T-cell (primary cell): Measurements from ENCODE around the gene U2AF2. TPM values are rescaled to one million over a fixed set of nuclear protein-coding genes. Genes with fewer than 3 reads are reported as not detected.
A peak's percentile ranks its signal among the peaks of the same experiment; 100 is the strongest.

Experiments used
- ATAC-seq, 4 experiments: fragments of 200-7000 bp in 3 of 4; fragments of 150-1000 bp in 1 of 4; cut with Tn5 transposase; replicated peaks in 1 of 4; 1 replicate in 3 of 4; 2 replicates in 1 of 4; pipeline ENCODE4 v1.10.0; 2021; ENCODE audit warnings: moderate library complexity in 3 of 4, mild to moderate bottlenecking in 2 of 4, moderate number of reproducible peaks in 1 of 4
- CTCF ChIA-PET, 2 donors: fragments of 300-600 bp; sonication (Branson Sonifier 250); formaldehyde crosslinking; loops; one replicate each; lab custom pipeline; 2022; ENCODE audit warnings: antibody characterized with exemption in 2 of 2; lab: Charles Lee
- POLR2A ChIA-PET, 2 donors: fragments of 300-600 bp; sonication (Branson Sonifier 250); formaldehyde crosslinking; loops; one replicate each; lab custom pipeline; 2022; ENCODE audit warnings: antibody characterized with exemption in 2 of 2; lab: Charles Lee
- DNase-seq, 35 experiments: peaks; one replicate each; pipeline versions ENCODE4 v3.0.0 to v3.0.0-alpha.2; 2013 to 2023
- H3K27ac ChIP-seq: one replicate; pipeline ENCODE4 v1.5.1; 2013; ENCODE audit warnings: low read length
- H3K27me3 ChIP-seq, 2 experiments: replicated peaks in 1 of 2; 1 replicate in 1 of 2; 2 replicates in 1 of 2; pipeline versions ENCODE4 v1.6.1 to v1.7.0; 2013; ENCODE audit warnings: low read length in 1 of 2, mixed read lengths in 1 of 2; ENCODE audit not compliant: control insufficient read depth in 2 of 2, insufficient read depth in 2 of 2; ENCODE audit errors: extremely low read depth in 1 of 2
- H3K36me3 ChIP-seq, 2 donors: 1 replicate in 1 of 2; 2 replicates in 1 of 2; pipeline versions ENCODE4 v1.6.1 to v1.7.0; 2013; ENCODE audit warnings: low read length in 1 of 2; ENCODE audit not compliant: control insufficient read depth in 2 of 2, insufficient read depth in 1 of 2; ENCODE audit errors: extremely low read depth in 1 of 2
- H3K4me1 ChIP-seq, 2 experiments: 1 replicate in 1 of 2; 2 replicates in 1 of 2; pipeline versions ENCODE4 v1.6.1 to v1.7.0; 2013; ENCODE audit warnings: low read length in 2 of 2, mixed read lengths in 1 of 2; ENCODE audit not compliant: insufficient read depth in 2 of 2, control insufficient read depth in 1 of 2; ENCODE audit errors: extremely low read depth in 1 of 2
- H3K4me3 ChIP-seq, 2 donors: 1 replicate in 1 of 2; 2 replicates in 1 of 2; pipeline versions ENCODE4 v1.5.1 to v1.7.0; 2013; ENCODE audit warnings: mild to moderate bottlenecking in 2 of 2, low read length in 1 of 2, moderate library complexity in 1 of 2; ENCODE audit not compliant: control insufficient read depth in 1 of 2; ENCODE audit errors: extremely low read depth in 1 of 2
- H3K9me3 ChIP-seq: 2 replicates; pipeline ENCODE4 v1.7.0; 2013
- H3K27ac Mint-ChIP-seq, 2 donors: one replicate each; pipeline ENCODE4 v1.8.0; 2020 to 2021; ENCODE audit warnings: mild to moderate bottlenecking in 2 of 2, mixed read lengths in 2 of 2
- H3K27me3 Mint-ChIP-seq, 2 donors: one replicate each; pipeline ENCODE4 v1.8.0; 2021 to 2022; ENCODE audit warnings: mixed read lengths in 2 of 2
- H3K36me3 Mint-ChIP-seq: one replicate; pipeline ENCODE4 v1.8.0; 2021; ENCODE audit warnings: mixed read lengths
- H3K4me1 Mint-ChIP-seq, 3 donors: one replicate each; pipeline ENCODE4 v1.8.0; 2020 to 2022; ENCODE audit warnings: mixed read lengths in 3 of 3, mild to moderate bottlenecking in 1 of 3
- H3K4me3 Mint-ChIP-seq, 3 donors: one replicate each; pipeline ENCODE4 v1.8.0; 2020 to 2022; ENCODE audit warnings: mild to moderate bottlenecking in 3 of 3, mixed read lengths in 3 of 3, moderate library complexity in 3 of 3
- H3K9me3 Mint-ChIP-seq, 3 donors: one replicate each; pipeline ENCODE4 v1.8.0; 2020 to 2022; ENCODE audit warnings: mixed read lengths in 3 of 3
- WGBS: methylation state at CpG from one replicate; pipeline ENCODE4 v1.1.5; 2013; ENCODE audit warnings: missing lambda C conversion rate; ENCODE audit not compliant: insufficient coverage; 5-methylcytosine and 5-hydroxymethylcytosine counted together
- total RNA-seq, 35 experiments: library from RNA in 6 of 35; stranded (reverse) in 6 of 35; fragments of 120-200 nt in 1 of 35; gene quantifications; one replicate each; pipeline versions ENCODE4 v1.2.1 to v1.2.4 and lab custom pipeline; 2013 to 2026

Gene U2AF2
- total RNA-seq, 5 donors from 2014 or later (not counting 1 experiment from before 2014, with no cell fraction given), result 254 to 310 (median 303) TPM

DNA sequence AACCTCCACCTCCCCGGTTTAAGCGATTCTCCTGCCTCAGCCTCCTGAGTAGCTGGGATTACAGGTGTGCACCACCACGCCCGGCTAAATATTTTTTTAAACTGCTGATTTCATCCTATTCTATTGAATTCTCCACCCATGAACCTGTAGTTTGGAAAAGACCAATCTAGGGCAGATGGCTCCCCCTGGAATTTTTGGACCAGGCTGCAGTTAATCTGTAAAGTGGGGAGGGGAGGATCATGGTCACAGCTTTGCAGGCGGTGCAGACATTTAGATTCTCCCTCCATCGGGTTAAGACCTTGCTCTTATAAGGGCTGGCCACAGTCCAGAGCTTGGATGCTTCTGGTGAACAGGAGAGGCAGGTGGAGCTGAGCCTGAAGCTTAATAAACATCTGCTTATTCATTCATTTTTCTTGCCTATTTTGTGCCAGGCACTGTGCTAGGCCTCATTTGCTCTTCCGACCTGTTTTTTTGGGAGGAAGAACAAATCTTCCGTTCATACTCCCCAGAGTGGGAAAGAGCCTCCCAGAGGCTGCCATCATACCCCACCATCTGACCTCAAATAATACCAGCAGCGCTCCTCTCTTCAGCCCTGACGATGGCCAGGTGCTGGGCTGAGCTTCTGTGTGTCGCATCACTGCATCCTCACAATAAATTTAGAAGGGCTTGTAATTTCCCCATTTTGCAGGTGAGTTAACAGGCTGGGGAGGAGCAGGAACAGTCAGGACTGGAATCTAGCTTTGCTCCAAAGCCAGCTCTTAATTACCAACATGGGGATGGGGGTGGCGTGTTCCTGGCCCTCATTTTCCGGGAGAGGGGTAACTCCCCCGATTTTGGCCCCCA, 7.7 kb upstream of the U2AF2 start:
- ATAC-seq (no peak), DNase-seq (no peak)
- no peaks in the 10 kb centered on the region for H3K9me3 Mint-ChIP-seq
- ChIA-PET CTCF (interaction anchor here (0.7 to 1.5 kb wide), 4 partner anchors 8 to 61 kb away, joined by 3 to 4 read pairs (median 3); no protein-coding TSS in a partner anchor), POLR2A (interaction anchor here in 1 of 2 donors (1.8 kb wide), 1 partner anchor 11 kb away, joined by 4 read pairs; no protein-coding TSS in a partner anchor)
- peaks cover 0 to under 1% of the 10 kb centered on the region in 2 donors for H3K27me3 Mint-ChIP-seq
- peaks cover 10 to 11% of the 10 kb centered on the region in 2 donors for H3K36me3 ChIP-seq
- no peaks in the 10 kb centered on the region for H3K9me3 ChIP-seq
- H3K36me3 Mint-ChIP-seq, result peaks cover 4% of the 10 kb centered on the region
- H3K4me1 Mint-ChIP-seq, result peaks cover 48 to 55% (median 54%) of the 10 kb centered on the region in 3 donors
- peak overlapping the region; percentile 55 to 86 for H3K27ac Mint-ChIP-seq
- peaks cover 20 to 56% of the 10 kb centered on the region in 2 experiments for H3K4me1 ChIP-seq
- H3K4me3 Mint-ChIP-seq, result peak overlapping the region; percentile 75 to 82 (median 82)
- peak overlapping the region; percentile 63 to 75 for H3K4me3 ChIP-seq
- peak overlapping the region; percentile 3 for H3K27ac ChIP-seq
- peaks cover 0 to 11% of the 10 kb centered on the region in 2 experiments for H3K27me3 ChIP-seq
- 97% methylated on average over 5 of the region's 14 CpGs for WGBS

DNA sequence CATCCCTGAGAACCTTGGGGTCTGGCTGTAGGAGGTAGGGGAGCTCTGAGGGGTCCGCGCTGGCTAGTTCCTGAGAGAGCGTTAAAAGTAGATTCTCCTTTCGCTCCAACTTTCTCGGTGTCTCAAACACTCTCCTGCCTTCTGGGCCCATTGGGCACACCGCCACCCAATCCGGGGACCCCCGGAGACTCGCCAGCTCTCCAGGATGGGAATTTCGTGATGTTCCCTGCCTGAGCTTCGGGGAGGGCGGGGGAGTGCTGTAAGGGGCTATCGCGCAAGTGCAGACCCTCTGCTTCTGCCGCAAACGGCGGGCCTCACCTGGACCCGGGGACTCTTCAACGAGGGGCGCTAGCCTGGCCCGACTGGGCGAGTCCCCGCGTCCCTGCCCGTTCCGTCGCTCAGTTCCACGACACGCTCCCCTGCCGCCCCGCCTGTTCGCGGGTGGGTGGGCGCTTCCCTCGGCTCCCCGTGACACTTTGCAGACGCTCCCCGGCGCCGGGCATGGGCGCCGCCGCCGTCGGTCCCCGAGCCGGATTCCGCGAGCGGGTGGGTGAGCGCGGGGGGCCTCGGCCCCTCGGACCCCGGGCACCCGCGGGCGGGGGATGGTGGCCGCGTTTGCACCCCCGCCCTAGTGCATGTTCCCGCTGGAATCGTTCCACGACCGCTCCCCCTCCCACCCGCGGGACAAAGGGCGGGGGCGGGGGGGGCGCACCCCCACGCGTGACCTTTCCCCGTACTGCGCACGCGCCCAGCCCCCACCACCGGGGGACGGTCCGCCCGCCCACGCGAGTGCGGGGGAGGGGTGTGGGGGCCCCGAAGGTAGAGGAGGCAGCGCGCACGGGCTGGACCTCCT, 6.9 kb upstream of the U2AF2 start, which contains the start of gene CCDC106:
CCDC106 (plus strand) TSS at position 481 of the 853 bp plus-strand sequence. CDS start 835 bp downstream, outside the sequence.
- H3K27me3 Mint-ChIP-seq, result no peaks in the 10 kb centered on the region
- peak within 1 kb of the TSS; percentile 83 to 86 for H3K27ac Mint-ChIP-seq
- H3K9me3 ChIP-seq, result no peaks in the 10 kb centered on the region
- CTCF ChIA-PET, result interaction anchor here (0.7 to 1.5 kb wide), 4 partner anchors 9 to 62 kb away, joined by 3 to 4 read pairs (median 3); no protein-coding TSS in a partner anchor
- H3K4me1 ChIP-seq, result peaks cover 15 to 49% of the 10 kb centered on the region in 2 experiments
- no peaks in the 10 kb centered on the region for H3K9me3 Mint-ChIP-seq
- peaks cover 10 to 11% of the 10 kb centered on the region in 2 donors for H3K36me3 ChIP-seq
- ATAC-seq (peak; percentile 34 to 48 (median 41)), DNase-seq (peak in 14 of 35 experiments; percentile 11 to 61 (median 45))
- 5% methylated on average over 54 of the region's 87 CpGs for WGBS
- H3K36me3 Mint-ChIP-seq, result peaks cover 4% of the 10 kb centered on the region
- peak within 1 kb of the TSS; percentile 63 to 75 for H3K4me3 ChIP-seq
- peak within 1 kb of the TSS; percentile 3 for H3K27ac ChIP-seq
- POLR2A ChIA-PET, result no interaction called here
- peak within 1 kb of the TSS; percentile 75 to 82 (median 82) for H3K4me3 Mint-ChIP-seq
- peaks cover 0 to 11% of the 10 kb centered on the region in 2 experiments for H3K27me3 ChIP-seq
- peaks cover 46 to 52% (median 50%) of the 10 kb centered on the region in 3 donors for H3K4me1 Mint-ChIP-seq

- WGBS, result 45% methylated on average over 13 of the region's 25 CpGs
- Histone ChIP-seq H3K4me1 (peaks cover 14 to 53% of the 10 kb centered on the region in 2 experiments), H3K27ac (no peak overlapping the region), H3K9me3 (no peaks in the 10 kb centered on the region), H3K36me3 (peaks cover 10 to 11% of the 10 kb centered on the region in 2 donors), H3K27me3 (peaks cover 0 to 11% of the 10 kb centered on the region in 2 experiments), H3K4me3 (peak overlapping the region; percentile 63 to 75)
- ATAC-seq, result no peak
- peaks cover 4% of the 10 kb centered on the region for H3K36me3 Mint-ChIP-seq
- H3K4me1 Mint-ChIP-seq, result peaks cover 42 to 49% (median 43%) of the 10 kb centered on the region in 3 donors
- H3K27me3 Mint-ChIP-seq, result no peaks in the 10 kb centered on the region
- no peaks in the 10 kb centered on the region for H3K9me3 Mint-ChIP-seq
- no peak for DNase-seq
- peak overlapping the region; percentile 23 to 28 for H3K27ac Mint-ChIP-seq
- H3K4me3 Mint-ChIP-seq, result peak overlapping the region; percentile 66 to 82 (median 74)
- ChIA-PET POLR2A (no interaction called here), CTCF (interaction anchor here in 1 of 2 donors (1.5 kb wide), 1 partner anchor 63 kb away, joined by 3 read pairs; no protein-coding TSS in a partner anchor)
These were observed 6.1 kb upstream of the U2AF2 start for GRCh38 chr19:55648585-55649267.

DNA sequence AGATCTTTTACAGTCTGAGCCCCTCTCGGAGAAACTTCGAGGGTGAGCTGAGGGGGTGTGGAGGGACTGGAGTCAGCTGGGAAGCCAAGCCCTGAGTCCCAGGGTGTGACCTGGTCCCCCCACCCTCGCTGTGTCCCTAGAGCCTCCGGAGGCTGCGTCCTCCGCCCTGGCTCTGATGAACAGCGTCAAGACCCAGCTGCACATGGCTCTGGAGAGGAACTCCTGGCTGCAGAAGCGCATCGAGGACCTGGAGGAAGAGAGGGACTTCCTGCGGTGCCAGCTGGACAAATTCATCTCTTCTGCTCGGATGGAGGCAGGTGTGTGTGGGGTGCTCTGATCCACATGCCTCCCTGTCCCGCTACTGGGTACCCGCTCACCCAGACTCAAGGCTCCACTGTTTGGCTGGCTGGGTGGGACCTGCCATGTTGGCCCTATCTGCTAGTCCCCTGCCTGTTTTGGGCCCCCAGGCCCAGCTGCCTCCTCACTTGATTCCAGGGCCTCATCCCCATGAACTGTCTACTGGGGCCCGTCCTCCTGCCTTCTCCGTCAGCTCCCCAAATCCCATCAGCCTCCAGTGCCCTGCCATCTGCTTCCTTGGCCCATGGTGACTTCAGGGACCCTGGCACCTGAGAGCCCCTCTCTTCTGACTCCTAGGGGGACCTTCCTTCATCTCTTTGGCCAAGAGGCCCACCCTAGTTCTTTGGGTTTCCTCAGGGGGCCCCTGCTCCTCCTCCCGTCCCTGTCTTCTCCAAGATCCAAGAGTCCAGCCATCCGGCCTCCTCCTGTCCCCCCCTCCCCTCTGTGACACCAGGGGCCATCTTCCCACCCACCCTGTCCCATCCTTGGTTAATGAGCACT, 5.3 kb upstream of the U2AF2 start:
- peaks cover 35 to 42% (median 36%) of the 10 kb centered on the region in 3 donors for H3K4me1 Mint-ChIP-seq
- H3K27me3 ChIP-seq, result peaks cover 0 to 11% of the 10 kb centered on the region in 2 experiments
- ChIA-PET POLR2A (no interaction called here), CTCF (interaction anchor here in 1 of 2 donors (1.0 kb wide), 1 partner anchor 17 kb away, joined by 4 read pairs; no protein-coding TSS in a partner anchor)
- H3K4me3 ChIP-seq, result no peak overlapping the region
- H3K36me3 Mint-ChIP-seq, result peaks cover 4% of the 10 kb centered on the region
- H3K27me3 Mint-ChIP-seq, result no peaks in the 10 kb centered on the region
- peak overlapping the region; percentile 46 to 74 for H3K27ac Mint-ChIP-seq
- peaks cover 8 to 45% of the 10 kb centered on the region in 2 experiments for H3K4me1 ChIP-seq
- DNase-seq, result no peak
- peaks cover 10% of the 10 kb centered on the region in 2 donors for H3K36me3 ChIP-seq
- no peak for ATAC-seq
- 89% methylated on average over 17 of the region's 17 CpGs for WGBS
- H3K9me3 Mint-ChIP-seq, result no peaks in the 10 kb centered on the region
- no peak overlapping the region for H3K27ac ChIP-seq
- no peaks in the 10 kb centered on the region for H3K9me3 ChIP-seq
- H3K4me3 Mint-ChIP-seq, result peak overlapping the region; percentile 59 to 82 (median 74)

- ATAC-seq, result no peak
- Histone ChIP-seq H3K27me3 (peaks cover 0 to 11% of the 10 kb centered on the region in 2 experiments), H3K27ac (no peak overlapping the region), H3K4me1 (peaks cover 4 to 38% of the 10 kb centered on the region in 2 experiments), H3K4me3 (no peak overlapping the region), H3K36me3 (peaks cover 4% of the 10 kb centered on the region in 2 donors), H3K9me3 (no peaks in the 10 kb centered on the region)
- WGBS, result 81% methylated on average over 4 of the region's 4 CpGs
- Mint-ChIP-seq H3K27me3 (no peaks in the 10 kb centered on the region), H3K4me1 (peaks cover 34 to 40% (median 35%) of the 10 kb centered on the region in 3 donors), H3K27ac (peak overlapping the region in 1 of 2 donors; percentile 24), H3K4me3 (peak overlapping the region; percentile 41 to 82 (median 47)), H3K36me3 (peaks cover 4% of the 10 kb centered on the region), H3K9me3 (no peaks in the 10 kb centered on the region)
- CTCF ChIA-PET, result interaction anchor here in 1 of 2 donors (1.0 kb wide), 1 partner anchor 17 kb away, joined by 4 read pairs; no protein-coding TSS in a partner anchor
- DNase-seq, result no peak
- POLR2A ChIA-PET, result no interaction called here
These were observed 4.7 kb upstream of the U2AF2 start for GRCh38 chr19:55650126-55650557.
